Measurements from ENCODE around the gene SRSF1.
"Not testable (repeated sequence)": the region's sequence is repeated elsewhere in the genome, so short reads cannot be mapped to it uniquely, and the experiment has no call there.

Gene SRSF1

GRCh38 chr17:57988301-57989250 is 18.5 kb downstream of the SRSF1 start:
- no peak for DNase-seq

DNA sequence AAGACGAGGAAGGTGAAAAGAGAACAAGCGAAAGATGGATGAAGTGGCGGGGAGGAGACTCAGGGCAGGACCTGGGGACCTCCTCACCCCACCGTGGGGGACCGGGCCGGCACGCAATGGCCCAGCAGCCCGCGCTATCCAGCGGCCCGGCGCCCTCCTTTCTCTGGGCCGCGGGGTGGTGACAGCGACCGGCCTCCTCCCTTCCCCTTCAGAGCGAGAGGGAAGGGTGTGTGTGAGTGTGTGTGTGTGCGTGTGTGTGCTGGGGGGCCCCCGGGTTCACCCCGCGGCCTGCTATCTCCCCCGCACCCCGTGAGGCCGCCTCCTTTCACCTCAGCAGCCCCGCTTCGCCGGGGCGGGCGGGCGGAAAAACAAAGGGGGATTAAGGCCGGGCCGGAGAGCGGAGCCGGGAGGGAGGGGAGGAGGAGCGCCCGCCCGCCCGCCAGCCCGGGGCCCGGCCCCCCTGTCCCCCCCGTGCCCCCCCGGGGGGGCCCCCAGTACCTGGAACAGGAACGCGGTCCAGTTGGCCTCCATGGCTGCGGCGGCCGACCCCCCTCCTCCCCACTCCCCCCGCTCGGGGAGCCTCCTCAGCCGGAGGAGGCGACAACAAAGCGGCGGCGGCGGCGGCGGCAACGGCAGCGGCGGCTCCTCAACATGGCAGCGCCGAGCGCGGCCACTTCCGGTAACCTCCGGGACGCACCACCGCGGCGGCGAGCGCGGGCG is 19.3 kb downstream of the SRSF1 start, which contains the start of gene VEZF1:
Gene VEZF1 (minus strand): TSS at position 674 of the 720 bp plus-strand sequence. CDS start 143 bp downstream, at position 531.
- DNase-seq, result peak; percentile 93

- peak; percentile 79 for DNase-seq
These were observed 20.0 kb downstream of the SRSF1 start for GRCh38 chr17:57986841-57987580.

DNA sequence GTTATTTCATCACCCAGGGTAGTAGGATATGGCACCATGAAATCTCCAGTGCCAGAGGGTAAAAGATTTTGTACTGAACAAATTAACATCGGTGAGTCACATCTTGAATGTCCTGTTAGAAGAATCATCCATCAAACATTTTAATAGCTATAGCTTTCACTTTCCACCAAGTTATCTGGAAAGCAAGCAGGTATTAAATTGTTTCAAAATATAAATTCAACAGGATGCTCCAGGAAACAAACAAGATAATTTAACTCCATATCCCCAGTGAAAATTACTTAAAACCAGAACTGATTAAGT is 21.4 kb downstream of the SRSF1 start:
- no peak for DNase-seq

DNA sequence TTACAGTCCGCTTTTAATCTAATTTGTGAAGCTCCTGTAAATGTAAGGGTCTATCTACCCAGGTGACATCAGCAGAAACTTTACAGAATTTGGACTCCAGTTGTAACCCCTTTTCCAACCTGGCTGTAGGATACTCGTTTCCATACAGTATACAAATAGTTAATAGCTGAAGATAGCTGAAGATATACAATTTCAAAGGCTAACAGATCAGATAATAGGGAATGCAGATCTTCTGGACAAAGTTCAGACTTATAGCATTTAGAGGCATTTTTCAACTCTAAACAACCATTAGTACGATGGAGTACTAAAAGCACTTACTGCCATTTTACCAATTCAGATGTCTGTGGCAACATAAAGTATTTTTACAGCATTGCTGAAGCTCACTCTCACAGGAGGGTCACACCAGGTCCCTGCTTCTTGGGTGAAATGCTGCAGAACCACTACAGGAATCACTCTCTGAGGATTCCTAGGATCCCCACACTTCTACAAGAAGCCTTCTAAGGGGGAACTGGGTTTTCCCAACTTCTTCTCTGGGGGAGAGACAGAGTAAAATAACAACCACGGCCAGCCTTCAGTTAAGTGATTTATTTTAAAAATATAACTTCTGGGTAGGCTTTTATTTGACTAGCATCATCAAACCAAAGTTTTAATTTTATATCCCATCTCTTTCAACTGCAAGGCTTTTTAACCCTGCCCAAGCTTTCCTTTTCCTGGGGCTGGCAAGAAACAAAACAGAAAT is 21.9 kb downstream of the SRSF1 start:
- DNase-seq, result no peak

- no peak for DNase-seq
These were observed 22.7 kb downstream of the SRSF1 start for GRCh38 chr17:57984261-57984890.

- no peak for DNase-seq
These were observed 23.6 kb downstream of the SRSF1 start for GRCh38 chr17:57983446-57983845.

- DNase-seq, result no peak
These were observed 24.4 kb downstream of the SRSF1 start for GRCh38 chr17:57982452-57983170.

DNA sequence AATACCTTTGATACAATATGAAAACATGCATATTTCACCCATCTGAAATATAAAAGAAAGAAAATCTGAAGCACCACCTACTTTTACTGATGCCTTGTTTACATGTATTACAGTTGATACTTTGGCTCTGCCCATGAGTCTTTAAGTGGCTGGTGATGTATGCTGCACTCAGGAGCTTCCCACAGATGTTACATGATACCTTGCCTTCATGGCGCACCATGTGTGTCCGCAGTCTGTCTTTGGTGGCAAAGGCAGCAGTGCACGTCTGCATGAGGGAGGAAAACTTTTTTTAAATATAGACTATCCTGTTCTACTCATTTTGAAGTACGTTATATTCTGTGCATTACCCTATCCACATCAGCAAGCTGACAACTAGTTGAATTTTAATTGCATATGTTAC is 26.5 kb downstream of the SRSF1 start:
- no peak for DNase-seq

DNA sequence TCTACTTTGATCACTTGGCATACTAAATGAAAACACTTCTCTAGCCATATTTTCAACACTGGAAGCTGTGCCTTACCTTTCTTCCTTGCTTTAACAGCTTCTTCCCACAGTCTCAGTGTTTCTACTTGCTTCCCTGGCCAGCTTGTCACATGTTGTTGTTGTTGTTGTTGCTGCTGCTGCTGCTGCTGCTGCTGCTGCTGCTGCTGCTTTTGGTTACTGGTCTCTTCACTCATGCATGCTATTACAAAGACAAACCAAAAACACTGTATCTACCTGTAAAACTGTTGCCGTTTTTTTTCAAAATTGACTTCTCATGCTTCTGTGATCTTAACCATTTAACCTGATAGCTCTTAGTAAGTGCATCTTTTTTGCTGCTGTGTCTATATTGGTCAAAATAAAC is 28.0 kb downstream of the SRSF1 start:
- no peak for DNase-seq

GRCh38 chr17:57976594-57976993 is 30.5 kb downstream of the SRSF1 start:
- no peak for DNase-seq

DNA sequence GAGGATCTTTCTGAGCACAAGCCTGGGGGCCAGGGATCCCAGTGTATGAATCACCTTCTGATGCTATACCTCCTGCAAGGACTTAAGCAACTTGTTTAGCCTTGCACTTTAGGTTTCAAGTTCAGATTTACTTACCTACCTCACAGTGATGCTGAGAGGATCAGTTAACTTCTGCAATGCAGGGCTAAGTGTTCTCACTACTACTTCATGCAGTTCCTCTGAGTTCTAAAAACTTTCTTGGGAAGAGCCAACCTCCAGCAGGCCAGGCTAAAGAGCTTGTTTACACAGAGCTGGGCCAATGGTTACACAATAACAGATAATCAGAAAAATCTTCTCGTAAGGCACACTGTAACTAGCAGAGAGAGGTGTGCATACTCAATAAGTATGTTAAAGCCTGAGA is 32.0 kb downstream of the SRSF1 start:
- no peak for DNase-seq

GRCh38 chr17:57974053-57974824 is 32.8 kb downstream of the SRSF1 start:
- not testable (repeated sequence) for DNase-seq

DNA sequence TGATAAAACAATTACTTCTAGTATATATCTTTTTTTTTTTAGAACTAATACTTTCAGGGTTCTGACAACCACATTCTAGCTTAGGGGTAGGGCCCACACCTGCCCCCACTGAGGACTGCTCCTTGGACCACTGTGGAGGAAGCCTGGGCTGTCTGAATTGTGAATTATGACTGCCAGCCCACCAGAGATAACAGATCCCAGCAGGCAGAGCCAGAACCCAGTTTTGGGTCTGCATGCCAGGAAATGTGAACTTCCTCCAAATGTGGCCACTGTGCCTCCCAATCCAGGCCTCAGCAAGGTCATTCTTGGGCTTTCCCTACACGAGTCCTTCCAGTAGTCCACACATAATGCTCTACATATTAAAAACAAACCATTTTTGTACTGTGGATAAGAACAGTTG is 34.9 kb downstream of the SRSF1 start:
- no peak for DNase-seq

DNA sequence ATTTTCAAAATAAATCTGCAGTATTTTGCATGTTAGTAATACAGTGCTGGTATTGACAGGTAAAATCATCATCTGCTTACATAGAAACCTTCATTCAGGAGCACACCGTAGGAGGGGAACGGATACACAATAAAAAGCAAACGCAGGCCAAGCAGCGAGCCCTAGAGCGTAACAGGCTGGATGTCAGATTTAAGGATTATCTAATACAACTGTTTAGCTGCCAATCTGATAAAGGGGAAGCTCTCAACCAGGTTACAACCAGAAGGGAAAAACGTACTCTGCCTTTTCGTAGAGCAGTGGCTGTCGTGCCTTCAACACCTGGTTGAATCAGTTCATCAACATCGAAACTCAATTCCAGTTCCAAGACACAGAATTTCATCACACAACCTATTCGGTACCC is 35.5 kb downstream of the SRSF1 start:
- DNase-seq, result no peak

DNA sequence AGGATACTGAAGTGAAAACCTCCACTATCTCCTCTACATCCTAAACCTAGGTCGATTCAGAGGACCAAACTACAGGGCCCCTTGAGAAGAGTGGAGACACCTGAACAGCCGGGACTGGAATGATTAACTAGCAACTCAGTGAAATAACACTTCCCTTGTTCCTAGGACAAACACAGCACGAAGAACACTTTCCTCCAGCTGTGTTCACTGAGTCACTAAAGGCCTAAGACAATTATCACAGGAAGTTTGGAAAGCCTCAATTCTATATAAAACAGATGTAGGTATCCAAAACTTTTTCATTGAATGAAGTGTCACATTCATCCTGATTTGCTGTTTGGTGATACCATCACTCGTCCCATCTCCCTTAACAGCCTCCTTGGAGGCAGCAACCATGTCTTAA is 36.3 kb downstream of the SRSF1 start:
- DNase-seq, result no peak

- DNase-seq, result no peak
These were observed 38.6 kb downstream of the SRSF1 start for GRCh38 chr17:57968456-57968855.

DNA sequence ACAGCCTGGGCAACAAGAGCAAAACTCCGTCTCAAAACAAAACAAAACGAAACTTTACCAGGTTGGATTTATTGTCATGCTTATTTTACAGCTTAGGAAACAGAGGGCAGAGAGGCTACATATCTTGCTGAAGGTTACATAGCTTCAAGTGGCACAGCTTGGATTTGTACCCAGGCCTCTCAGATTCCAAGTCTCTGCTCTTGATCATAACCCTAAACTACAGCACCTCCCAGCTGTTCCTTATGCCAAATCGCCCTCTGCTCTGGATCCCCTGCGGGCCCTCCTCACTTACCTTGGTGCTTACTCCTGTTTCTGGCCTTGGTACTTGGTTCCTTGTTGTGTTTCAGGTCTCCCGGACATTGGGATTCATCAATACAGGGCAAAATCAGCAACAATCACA is 40.2 kb downstream of the SRSF1 start:
- no peak for DNase-seq

- DNase-seq, result no peak
These were observed 40.8 kb downstream of the SRSF1 start for GRCh38 chr17:57966246-57966645.

DNA sequence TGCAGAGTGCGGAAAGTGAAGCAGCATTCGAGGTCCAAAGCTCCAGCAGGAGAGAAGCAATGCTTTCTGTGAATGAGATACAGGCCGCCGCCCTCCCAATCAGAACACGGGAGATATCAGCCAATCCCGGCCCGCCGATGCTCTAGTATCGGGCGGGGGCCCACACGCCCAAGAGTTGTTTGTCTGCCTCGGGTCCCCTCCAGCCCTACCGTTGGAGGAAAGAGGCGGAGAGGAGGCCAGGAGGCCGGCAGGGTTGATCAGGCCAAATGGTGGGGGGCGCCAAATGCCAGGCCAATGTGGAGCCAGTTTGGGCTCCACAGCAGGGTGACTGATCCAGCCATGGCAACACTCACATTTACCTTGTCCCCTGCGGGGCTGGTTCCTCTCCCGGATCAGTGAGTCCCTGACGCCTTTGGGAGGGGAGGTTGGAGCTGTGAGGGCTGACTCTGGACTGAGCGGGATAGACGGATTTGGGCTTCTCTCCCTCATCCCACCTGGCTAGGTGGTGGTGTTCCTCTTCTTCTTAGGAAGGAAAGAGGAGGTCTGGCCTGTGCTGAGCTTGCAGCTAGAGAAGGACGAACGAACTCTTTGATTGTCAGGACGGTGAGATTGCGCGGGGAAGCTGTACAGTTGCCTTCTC is 41.4 kb downstream of the SRSF1 start:
- no peak for DNase-seq
